Measurements from ENCODE around the gene MACROD2. TPM values are rescaled to one million over a fixed set of nuclear protein-coding genes. Genes with fewer than 3 reads are reported as not detected.

The MACROD2 gene
- total and polyA plus RNA-seq, 2 of the 4 experiments (the other 2 are of a cell fraction) = not detected

GRCh38 chr20:15596220-15596890 lies 1601.0 kb downstream of the MACROD2 start:
- H4K8ac ChIP-seq (ENCODE audit: low read depth in 2 of 2, low read length in 2 of 2) = no peak overlapping the region
- H3K9me1 ChIP-seq (ENCODE audit: insufficient read depth, low read length) = no peaks in the 10 kb centered on the region
- no peak overlapping the region for H2BK5ac ChIP-seq (ENCODE audit: low read depth, low read length, poor library complexity, severe bottlenecking)
- no TSS peak for BruUV-seq (replicated peaks)
- no peak overlapping the region for H3K4me3 ChIP-seq (ENCODE audit: insufficient read depth, low read depth, low read length)
- no peak overlapping the region for H2BK15ac ChIP-seq (ENCODE audit: low read depth, low read length)
- intact Hi-C loops (cut with micrococcal nuclease) = no loop called here
- H3K4ac ChIP-seq (ENCODE audit: low read depth, low read length) = no peak overlapping the region
- CTCF ChIA-PET = no interaction called here
- no peak overlapping the region for H3K14ac ChIP-seq (replicated peaks; ENCODE audit: low read depth, low read length)
- no peak for DNase-seq
- no peak overlapping the region for H3K27ac ChIP-seq (ENCODE audit: insufficient read depth, low read length)
- in situ Hi-C loops (cut with MboI; ENCODE audit: low sequenced_read_pairs) = no loop called here
- H3K27me3 ChIP-seq (ENCODE audit: control insufficient read depth, insufficient read depth, low read length) = no peaks in the 10 kb centered on the region
- no peaks in the 10 kb centered on the region for H4K20me1 ChIP-seq (ENCODE audit: insufficient read depth, low read length)
- H3K9me3 ChIP-seq (ENCODE audit: control insufficient read depth, insufficient read depth, low read length) = no peaks in the 10 kb centered on the region
- H2BK20ac ChIP-seq (ENCODE audit: low read depth, low read length) = no peak overlapping the region
- H4K91ac ChIP-seq (ENCODE audit: insufficient read depth, low read depth, low read length) = no peak overlapping the region
- POLR2A ChIA-PET (ENCODE audit: unreplicated experiment) = no interaction called here
- no peak overlapping the region for H3K9ac ChIP-seq (ENCODE audit: low read depth, low read length)
- ATAC-seq (ENCODE audit: low read depth) = no peak
- no peaks in the 10 kb centered on the region for H3K4me1 ChIP-seq (ENCODE audit: control insufficient read depth, insufficient read depth, low read length)
- WGBS, 2 experiments (ENCODE audit: extremely low coverage in 2 of 2, insufficient read length in 1 of 2) = no CpG with 5 or more reads among the region's 3 CpGs
- no peak overlapping the region for H2AK5ac ChIP-seq (ENCODE audit: low read depth, low read length)
- no peak overlapping the region for H3K23ac ChIP-seq (ENCODE audit: low read depth, low read length)
- no peaks in the 10 kb centered on the region for H3K79me1 ChIP-seq (ENCODE audit: low read depth in 1 of 2, low read length in 2 of 2)
- dilution Hi-C loops (cut with HindIII; ENCODE audit: low sequenced_read_pairs, unreplicated experiment) = no loop called here
- no peaks in the 10 kb centered on the region for H3K36me3 ChIP-seq (ENCODE audit: control insufficient read depth, insufficient read depth, low read length)
- H4K5ac ChIP-seq (ENCODE audit: low read depth, low read length) = no peak overlapping the region
- H2BK120ac ChIP-seq (ENCODE audit: low read depth, low read length) = no peak overlapping the region
- H2AK9ac ChIP-seq (replicated peaks; ENCODE audit: low read depth, low read length, poor library complexity) = no peak overlapping the region
- no peak overlapping the region for H3K4me2 ChIP-seq (ENCODE audit: low read depth, low read length)
- H3K18ac ChIP-seq (ENCODE audit: low read depth, low read length) = no peak overlapping the region
- no peak overlapping the region for H2AFZ ChIP-seq (replicated peaks; ENCODE audit: low read length, poor library complexity)
- no peak overlapping the region for H3K56ac ChIP-seq (ENCODE audit: extremely low read depth, insufficient read depth, low read length)
- TF ChIP-seq CHD1 (IDR thresholded peaks at IDR 0.05; ENCODE audit: low read depth, low read length) = no peak
- TF ChIP-seq RFX5 (IDR thresholded peaks at IDR 0.05; ENCODE audit: low read depth, low read length) = no peak
- TF ChIP-seq BHLHE40 (IDR thresholded peaks at IDR 0.05; ENCODE audit: low read depth, low read length) = no peak
- TF ChIP-seq ELK1 (IDR thresholded peaks at IDR 0.05; ENCODE audit: borderline replicate concordance, low read depth, low read length) = no peak
- no peak for TF ChIP-seq RCOR1 (IDR thresholded peaks at IDR 0.05; ENCODE audit: insufficient replicate concordance, low read length)
- no peak for TF ChIP-seq CEBPB (IDR thresholded peaks at IDR 0.05; ENCODE audit: low read depth, low read length)
- no peak for TF ChIP-seq MXI1 (IDR thresholded peaks at IDR 0.05; ENCODE audit: borderline replicate concordance, low read depth, low read length)
- no peak for TF ChIP-seq RAD21 (IDR thresholded peaks at IDR 0.05; ENCODE audit: low read length)
- TF ChIP-seq NFE2L2 (IDR thresholded peaks at IDR 0.05; ENCODE audit: low read depth, low read length) = no peak
- TF ChIP-seq MAZ (IDR thresholded peaks at IDR 0.05; ENCODE audit: borderline replicate concordance, low read depth, low read length) = no peak
- TF ChIP-seq SMC3 (IDR thresholded peaks at IDR 0.05; ENCODE audit: low read depth, low read length) = no peak
- no peak for TF ChIP-seq CTCF (conservative IDR thresholded peaks at IDR 0.05; ENCODE audit: low read depth, low read length)

Data from IMR-90 (cell line).